Right renal cortex interstitium (tissue), 3 donors: ENCODE results near the gene TAF12. TPM values are rescaled to one million over a fixed set of nuclear protein-coding genes. Genes with fewer than 3 reads are reported as not detected.

Experiments
- polyA plus RNA-seq, 3 donors: library from polyadenylated mRNA; unstranded; fragments of 120-200 nt; gene quantifications; one replicate each; pipeline ENCODE4 v1.2.1, GENCODE V29; 2013; ENCODE audit not compliant: insufficient read length in 3 of 3

The TAF12 gene
- polyA plus RNA-seq, 3 donors, result 33.3 to 35.6 (median 33.4) TPM

Other genes with a start within 250 kb of the TAF12 start
- gene RCC1, start 137.0 kb downstream of the TAF12 start, polyA plus RNA-seq, result 10 to 100 TPM; 31.7 to 35.8 (median 34.2) TPM
- 10 to 100 TPM; 21.7 to 23.3 (median 22.8) TPM for gene TRNAU1AP, start 90.0 kb downstream of the TAF12 start, polyA plus RNA-seq
- 1 to 10 TPM; 2.3 to 2.6 (median 2.5) TPM for gene RAB42, start 50.8 kb downstream of the TAF12 start, polyA plus RNA-seq
- gene RNU11, start 5.5 kb upstream of the TAF12 start, polyA plus RNA-seq, result not detected
- 10 to 100 TPM; 17.1 to 19.1 (median 19.0) TPM for gene GMEB1, start 25.7 kb upstream of the TAF12 start, polyA plus RNA-seq
- gene YTHDF2, start 93.9 kb upstream of the TAF12 start, polyA plus RNA-seq, result 100 to 1,000 TPM in 2 of 3 donors, 10 to 100 TPM in 1; 99.4 to 104 (median 104) TPM
- gene OPRD1, start 169.1 kb upstream of the TAF12 start, polyA plus RNA-seq, result under 1 TPM; 0.26 to 0.33 (median 0.33) TPM